ENCODE data around the gene BNIPL.

Gene BNIPL

GRCh38 chr1:151010346-151010726 lies 26.1 kb upstream of the BNIPL start:
- DNase-seq = no peak

DNA sequence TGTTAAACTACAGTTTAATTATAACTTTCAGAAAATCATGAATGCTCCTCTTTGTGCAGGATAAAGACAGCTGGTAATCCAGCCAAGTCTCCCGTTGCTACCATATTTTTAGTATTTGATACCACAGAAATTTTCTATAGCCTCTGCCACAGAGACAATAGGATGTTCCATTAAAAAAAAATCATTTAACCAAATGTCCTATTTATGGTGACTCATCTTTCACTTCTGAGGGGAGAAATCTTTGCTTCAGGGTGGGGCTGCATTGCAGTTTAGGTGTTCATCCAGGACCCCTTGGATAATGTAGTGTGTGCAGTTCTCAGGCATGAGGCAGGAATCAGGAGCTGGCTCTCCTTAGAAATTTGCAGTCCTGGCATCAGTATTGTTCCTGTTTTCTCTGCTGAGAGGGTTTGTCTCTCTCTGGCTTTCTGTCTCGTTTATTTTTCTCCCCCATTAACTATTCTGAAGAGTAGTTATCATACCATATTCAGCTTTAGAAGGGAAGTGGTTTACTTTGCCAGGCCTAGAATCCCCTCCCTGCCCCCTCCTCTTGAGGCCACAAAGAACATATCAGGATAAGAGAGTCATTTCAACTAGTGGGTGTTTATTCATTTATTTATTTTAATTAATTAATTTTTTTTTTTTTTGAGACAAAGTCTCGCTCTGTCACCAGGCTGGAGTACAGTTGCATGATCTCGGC lies 25.1 kb upstream of the BNIPL start:
- no peak for DNase-seq

DNA sequence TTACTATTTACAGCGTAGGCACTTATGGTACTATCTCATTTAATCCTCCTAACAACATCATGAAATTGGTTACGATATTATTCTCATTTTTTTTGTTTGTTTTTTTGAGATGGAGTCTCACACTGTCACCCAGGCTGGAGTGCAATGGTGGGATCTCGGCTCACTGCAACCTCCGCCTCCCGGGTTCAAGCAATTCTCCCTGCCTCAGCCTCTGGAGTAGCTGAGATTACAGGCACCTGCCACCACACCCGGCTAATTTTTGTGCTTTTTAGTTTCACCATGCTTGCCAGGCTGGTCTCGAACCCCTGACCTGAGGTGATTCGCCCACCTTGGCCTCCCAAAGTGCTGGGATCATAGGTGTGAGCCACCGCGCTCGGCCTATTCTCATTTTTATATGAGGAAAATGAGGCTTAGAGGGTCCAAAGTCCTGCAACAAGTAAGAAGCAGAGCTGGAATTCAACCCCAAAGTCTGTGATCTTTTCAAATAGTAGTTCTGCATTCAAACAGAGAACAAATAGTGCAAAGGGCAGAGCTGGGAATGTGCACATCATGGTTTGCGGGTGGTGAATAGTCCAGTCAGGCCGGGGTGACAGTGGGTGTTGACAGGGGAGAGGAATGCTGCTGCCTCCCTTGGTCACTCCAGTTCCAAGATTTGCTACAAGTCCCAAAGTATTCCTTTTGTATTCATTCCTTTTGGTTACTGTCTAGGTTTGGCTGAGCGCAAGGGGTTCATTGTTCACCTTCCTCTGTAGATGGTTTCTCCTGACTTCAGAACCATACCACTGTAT lies 23.5 kb upstream of the BNIPL start:
- DNase-seq = no peak

DNA sequence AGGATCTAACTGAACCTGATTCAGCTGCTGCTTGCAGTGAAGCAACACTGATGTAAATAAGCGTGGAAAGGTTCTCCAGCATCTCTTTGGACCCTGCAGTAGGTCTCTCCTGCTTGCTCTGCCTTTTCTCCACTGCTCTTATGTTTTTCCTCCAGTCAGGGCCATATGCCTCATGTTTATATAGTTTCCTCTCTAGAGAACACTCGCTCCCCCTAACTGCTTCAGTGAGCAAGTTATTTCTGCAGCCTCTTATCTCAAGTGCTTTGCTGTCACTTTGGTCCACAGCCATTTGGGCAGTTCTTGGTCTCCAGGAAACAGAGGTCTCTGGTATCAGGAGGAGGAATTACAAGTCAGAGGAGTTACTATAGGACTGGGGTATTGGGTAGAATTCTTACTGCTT lies 22.9 kb upstream of the BNIPL start:
- no peak for DNase-seq

DNA sequence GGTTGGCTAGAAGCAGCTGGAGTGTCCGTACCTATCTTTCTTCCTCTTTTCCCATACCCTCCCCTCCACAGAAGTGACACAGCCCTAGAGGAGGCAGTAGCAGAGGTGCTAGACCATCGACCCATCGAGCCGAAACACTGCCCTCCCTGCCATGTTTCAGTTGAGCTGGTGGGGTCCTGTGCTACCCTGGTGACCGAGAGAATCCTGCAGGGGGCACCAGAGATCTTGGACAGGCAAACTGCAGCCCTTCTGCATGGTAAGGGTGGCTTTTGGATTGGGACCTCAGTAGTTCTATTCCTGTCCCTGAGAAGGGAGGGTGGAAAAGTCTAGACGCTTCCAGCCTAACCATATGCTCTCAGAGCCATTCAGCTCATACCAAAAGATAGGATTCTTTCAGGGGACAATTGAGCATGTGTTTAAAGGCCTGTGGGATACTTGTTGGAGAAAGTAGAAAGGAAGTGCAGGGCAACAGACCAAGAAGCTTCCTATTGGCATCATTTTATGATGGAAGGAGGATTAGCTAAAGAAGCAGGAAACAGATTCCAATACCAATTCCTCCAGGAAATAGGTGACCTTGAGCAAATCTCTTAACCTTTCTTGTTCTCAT lies 11.7 kb upstream of the BNIPL start:
- DNase-seq = peak; percentile 87

- DNase-seq = no peak
These were observed 9.9 kb upstream of the BNIPL start for GRCh38 chr1:151026460-151026859.

DNA sequence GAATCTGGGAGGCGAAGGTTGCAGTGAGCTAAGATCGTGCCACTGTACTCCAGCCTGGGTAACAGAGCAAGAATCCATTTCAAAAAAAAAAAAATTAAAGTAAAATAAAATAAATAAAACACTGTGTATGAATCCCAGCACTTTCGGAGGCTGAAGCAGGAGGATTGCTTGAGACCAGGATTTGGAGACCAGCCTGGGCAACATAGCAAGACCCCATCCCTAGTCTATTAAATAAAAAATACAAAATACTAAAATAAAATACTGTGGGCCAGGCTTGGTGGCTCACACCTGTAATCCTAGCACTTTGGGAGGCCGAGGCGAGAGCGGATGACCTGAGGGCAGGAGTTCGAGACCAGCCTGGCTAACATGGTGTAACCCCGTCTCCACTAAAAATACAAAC lies 4.2 kb upstream of the BNIPL start:
- DNase-seq = no peak

GRCh38 chr1:151035167-151035566 lies 1.2 kb upstream of the BNIPL start:
- DNase-seq = no peak

- no peak for DNase-seq
These were observed 646 bp downstream of the BNIPL start for GRCh38 chr1:151037032-151037431.

- no peak for DNase-seq
These were observed 3.1 kb downstream of the BNIPL start for GRCh38 chr1:151039521-151039920.

DNA sequence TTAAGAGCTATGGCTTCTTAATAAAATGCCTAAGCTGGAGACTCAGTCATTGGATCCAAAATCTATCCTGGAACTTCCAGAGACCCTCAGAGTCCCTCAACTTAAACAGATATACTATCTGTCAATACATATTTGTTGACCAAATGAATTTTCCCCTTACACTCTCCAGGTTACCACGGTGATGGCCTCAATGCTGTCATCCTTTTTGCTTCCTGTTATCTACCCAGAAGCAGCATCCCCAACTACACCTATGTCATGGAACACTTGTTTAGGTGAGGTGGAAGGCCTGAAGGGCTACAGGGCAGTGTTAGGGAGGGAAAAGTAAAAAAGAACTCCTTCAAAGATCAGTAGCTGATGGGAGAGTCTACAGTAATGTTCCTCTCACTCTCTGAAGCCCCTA lies 6.8 kb downstream of the BNIPL start:
- DNase-seq = no peak

GRCh38 chr1:151047591-151047924 lies 11.2 kb downstream of the BNIPL start, which contains the start of gene C1orf56:
C1orf56 (plus strand) TSS chr1:151047751; CDS start chr1:151047848, 97 bp downstream.
- peak; percentile 37 for DNase-seq

DNA sequence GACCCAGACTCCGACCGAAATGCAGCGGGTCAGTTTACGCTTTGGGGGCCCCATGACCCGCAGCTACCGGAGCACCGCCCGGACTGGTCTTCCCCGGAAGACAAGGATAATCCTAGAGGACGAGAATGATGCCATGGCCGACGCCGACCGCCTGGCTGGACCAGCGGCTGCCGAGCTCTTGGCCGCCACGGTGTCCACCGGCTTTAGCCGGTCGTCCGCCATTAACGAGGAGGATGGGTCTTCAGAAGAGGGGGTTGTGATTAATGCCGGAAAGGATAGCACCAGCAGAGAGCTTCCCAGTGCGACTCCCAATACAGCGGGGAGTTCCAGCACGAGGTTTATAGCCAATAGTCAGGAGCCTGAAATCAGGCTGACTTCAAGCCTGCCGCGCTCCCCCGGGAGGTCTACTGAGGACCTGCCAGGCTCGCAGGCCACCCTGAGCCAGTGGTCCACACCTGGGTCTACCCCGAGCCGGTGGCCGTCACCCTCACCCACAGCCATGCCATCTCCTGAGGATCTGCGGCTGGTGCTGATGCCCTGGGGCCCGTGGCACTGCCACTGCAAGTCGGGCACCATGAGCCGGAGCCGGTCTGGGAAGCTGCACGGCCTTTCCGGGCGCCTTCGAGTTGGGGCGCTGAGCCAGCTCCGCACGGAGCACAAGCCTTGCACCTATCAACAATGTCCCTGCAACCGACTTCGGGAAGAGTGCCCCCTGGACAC lies 11.7 kb downstream of the BNIPL start:
- peak; percentile 49 for DNase-seq

DNA sequence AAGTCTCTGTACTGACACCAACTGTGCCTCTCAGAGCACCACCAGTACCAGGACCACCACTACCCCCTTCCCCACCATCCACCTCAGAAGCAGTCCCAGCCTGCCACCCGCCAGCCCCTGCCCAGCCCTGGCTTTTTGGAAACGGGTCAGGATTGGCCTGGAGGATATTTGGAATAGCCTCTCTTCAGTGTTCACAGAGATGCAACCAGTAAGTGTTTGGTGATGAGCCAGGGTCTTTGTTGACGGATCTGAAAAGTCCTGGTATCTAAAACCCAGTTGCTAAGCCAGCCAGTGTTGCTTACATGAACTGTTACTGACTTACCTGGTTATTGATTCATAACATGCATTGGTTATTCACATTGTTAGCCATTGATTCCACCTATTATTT lies 12.3 kb downstream of the BNIPL start:
- no peak for DNase-seq

- no peak for DNase-seq
These were observed 13.1 kb downstream of the BNIPL start for GRCh38 chr1:151049458-151049857.

DNA sequence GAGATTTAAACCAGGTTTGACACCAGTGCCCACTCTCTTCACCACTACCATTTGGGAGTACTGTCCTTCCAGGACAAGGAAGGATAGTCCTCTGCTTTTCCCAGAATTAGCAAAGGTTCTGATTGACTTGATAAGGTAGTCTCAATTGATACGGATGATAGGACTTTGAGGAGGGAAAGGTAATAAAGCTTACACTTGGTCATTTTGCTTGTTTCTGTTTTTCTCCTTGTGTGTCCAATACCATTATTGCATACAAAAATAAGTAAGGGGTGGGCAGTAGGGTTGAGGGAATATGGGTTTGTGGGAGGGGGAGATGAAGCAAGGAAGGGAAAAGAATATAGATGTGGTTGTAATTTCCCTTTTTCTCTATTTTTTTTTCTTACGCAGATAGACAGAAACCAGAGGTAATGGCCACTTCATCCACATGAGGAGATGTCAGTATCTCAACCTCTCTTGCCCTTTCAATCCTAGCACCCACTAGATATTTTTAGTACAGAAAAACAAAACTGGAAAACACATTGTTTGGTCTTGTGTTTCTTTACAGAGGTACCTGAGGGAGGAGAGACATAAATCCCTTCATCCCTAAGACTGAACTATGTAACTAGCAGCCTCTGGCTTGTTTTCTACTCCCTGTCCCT lies 13.8 kb downstream of the BNIPL start:
- DNase-seq = no peak

DNA sequence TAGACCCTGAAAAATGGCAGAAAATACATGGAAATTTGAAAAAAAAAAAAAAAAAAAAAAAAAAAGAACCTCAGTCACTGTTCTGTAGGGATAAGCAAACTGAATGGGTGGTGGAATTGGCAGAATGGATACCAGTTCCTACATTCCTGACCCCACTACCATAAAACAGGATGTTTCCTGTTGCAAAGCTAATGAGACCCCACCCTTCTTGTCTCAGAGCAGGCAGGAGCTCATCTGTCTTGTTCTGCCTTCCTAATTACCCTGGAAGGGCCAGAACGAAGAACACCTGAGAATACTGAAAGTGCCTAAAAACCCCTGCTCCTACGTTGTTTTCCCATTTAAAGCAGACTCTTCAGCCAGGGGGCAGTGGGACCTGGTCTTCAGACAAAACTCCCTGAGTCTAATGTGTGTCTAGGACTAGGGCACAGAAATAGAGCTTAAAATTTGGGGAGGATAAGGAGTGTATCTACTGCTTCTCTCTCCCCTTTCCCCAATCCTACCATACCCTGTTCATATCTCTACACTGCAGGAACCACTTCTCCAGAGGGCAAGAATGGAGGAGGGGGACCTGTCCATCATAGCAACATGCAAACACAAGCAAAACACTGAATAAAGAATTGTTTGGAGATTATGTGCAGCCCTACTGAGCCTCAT lies 15.1 kb downstream of the BNIPL start:
- no peak for DNase-seq

GRCh38 chr1:151054971-151055547 lies 18.7 kb downstream of the BNIPL start:
- DNase-seq = no peak

- no peak for DNase-seq
These were observed 19.2 kb downstream of the BNIPL start for GRCh38 chr1:151055581-151055980.

GRCh38 chr1:151056149-151056548 lies 19.8 kb downstream of the BNIPL start:
- DNase-seq = no peak

- peak; percentile 18 for DNase-seq
These were observed 22.3 kb downstream of the BNIPL start for GRCh38 chr1:151058692-151059091.

Data from suppressor macrophage treated with lipopolysaccharide for 4 hours (primary cell).